ENCODE data around the gene SMCR8. TPM values are rescaled to one million over a fixed set of nuclear protein-coding genes. Genes with fewer than 3 reads are reported as not detected.

Gene SMCR8
- total RNA-seq = 13.4 and 14.5 TPM in 2 replicates

GRCh38 chr17:18314731-18315561 is at the start of gene SMCR8, which contains the start of gene TOP3A:
SMCR8 (plus strand) TSS chr17:18315293; CDS start chr17:18315790, 497 bp downstream.
TOP3A (minus strand) TSS chr17:18314994; CDS start chr17:18314778, 216 bp downstream.
- H3K27me3 ChIP-seq (ENCODE audit: control insufficient read depth, insufficient read depth, low read length) = no peaks in the 10 kb centered on the region
- DNase-seq (ENCODE audit: low read depth) = peak; percentile 96
- peak within 1 kb of the TSS; percentile 89 for H3K4me3 ChIP-seq (ENCODE audit: low read depth, low read length)
- TF ChIP-seq CTCF (IDR thresholded peaks at IDR 0.05; ENCODE audit: insufficient read depth, low read length, severe bottlenecking) = no peak
- peaks cover 19% of the 10 kb centered on the region for H3K36me3 ChIP-seq (ENCODE audit: control insufficient read depth, insufficient read depth, low read length)
- no peak for FAIRE-seq

- FAIRE-seq (no peak), DNase-seq (ENCODE audit: low read depth) (no peak)
- no peak for TF ChIP-seq CTCF (IDR thresholded peaks at IDR 0.05; ENCODE audit: insufficient read depth, low read length, severe bottlenecking)
- Histone ChIP-seq H3K27me3 (ENCODE audit: control insufficient read depth, insufficient read depth, low read length) (no peaks in the 10 kb centered on the region), H3K36me3 (ENCODE audit: control insufficient read depth, insufficient read depth, low read length) (peaks cover 20% of the 10 kb centered on the region), H3K4me3 (ENCODE audit: low read depth, low read length) (no peak overlapping the region)
Observed at GRCh38 chr17:18267366-18267765, 47.7 kb upstream of the SMCR8 start.

- FAIRE-seq = peak; percentile 13
- peaks cover 15% of the 10 kb centered on the region for H3K36me3 ChIP-seq (ENCODE audit: control insufficient read depth, insufficient read depth, low read length)
Observed at GRCh38 chr17:18267927-18268711, 47.0 kb upstream of the SMCR8 start.

GRCh38 chr17:18270046-18270931 is 44.8 kb upstream of the SMCR8 start:
- DNase-seq (ENCODE audit: low read depth) = no peak
- no peak for TF ChIP-seq CTCF (IDR thresholded peaks at IDR 0.05; ENCODE audit: insufficient read depth, low read length, severe bottlenecking)
- peak; percentile 43 for FAIRE-seq
- H3K4me3 ChIP-seq (ENCODE audit: low read depth, low read length) = no peak overlapping the region
- no peaks in the 10 kb centered on the region for H3K27me3 ChIP-seq (ENCODE audit: control insufficient read depth, insufficient read depth, low read length)
- H3K36me3 ChIP-seq (ENCODE audit: control insufficient read depth, insufficient read depth, low read length) = peaks cover 2% of the 10 kb centered on the region

More at GRCh38 chr17:18267927-18268711, 47.0 kb upstream of the SMCR8 start:
- no peaks in the 10 kb centered on the region for H3K27me3 ChIP-seq (ENCODE audit: control insufficient read depth, insufficient read depth, low read length)
- no peak for TF ChIP-seq CTCF (IDR thresholded peaks at IDR 0.05; ENCODE audit: insufficient read depth, low read length, severe bottlenecking)
- H3K4me3 ChIP-seq (ENCODE audit: low read depth, low read length) = no peak overlapping the region
- peak; percentile 65 for DNase-seq (ENCODE audit: low read depth)

- FAIRE-seq (no peak), DNase-seq (ENCODE audit: low read depth) (no peak)
- no peaks in the 10 kb centered on the region for H3K27me3 ChIP-seq (ENCODE audit: control insufficient read depth, insufficient read depth, low read length)
- no peak overlapping the region for H3K4me3 ChIP-seq (ENCODE audit: low read depth, low read length)
- peaks cover 25% of the 10 kb centered on the region for H3K36me3 ChIP-seq (ENCODE audit: control insufficient read depth, insufficient read depth, low read length)
- TF ChIP-seq CTCF (IDR thresholded peaks at IDR 0.05; ENCODE audit: insufficient read depth, low read length, severe bottlenecking) = no peak
Observed at GRCh38 chr17:18277076-18277475, 38.0 kb upstream of the SMCR8 start.
